ENCODE measurements around the gene INPP5J. TPM values are rescaled to one million over a fixed set of nuclear protein-coding genes. Genes with fewer than 3 reads are reported as not detected.
"Not testable (repeated sequence)": the region's sequence is repeated elsewhere in the genome, so short reads cannot be mapped to it uniquely, and the experiment has no call there.

INPP5J gene
- total RNA-seq, 1 experiment from 2014 or later, result 0.12 TPM

GRCh38 chr22:31093086-31093850, 29.5 kb upstream of the INPP5J start:
- DNase-seq, result no peak
- H3K27ac ChIP-seq, result no peak overlapping the region
- no peak overlapping the region for H3K4me3 ChIP-seq
- H3K27me3 ChIP-seq, result no peaks in the 10 kb centered on the region
- no peaks in the 10 kb centered on the region for H3K4me1 ChIP-seq
- peaks cover 37% of the 10 kb centered on the region for H3K36me3 ChIP-seq
- no peaks in the 10 kb centered on the region for H3K9me3 ChIP-seq (replicated peaks)

GRCh38 chr22:31094021-31094551, 28.7 kb upstream of the INPP5J start:
- Histone ChIP-seq H3K27ac (no peak overlapping the region), H3K36me3 (peaks cover 32% of the 10 kb centered on the region), H3K27me3 (no peaks in the 10 kb centered on the region), H3K4me3 (no peak overlapping the region), H3K9me3 (replicated peaks) (no peaks in the 10 kb centered on the region), H3K4me1 (no peaks in the 10 kb centered on the region)
- DNase-seq, result no peak

- H3K4me1 ChIP-seq, result no peaks in the 10 kb centered on the region
- no peaks in the 10 kb centered on the region for H3K27me3 ChIP-seq
- DNase-seq, result no peak
- no peaks in the 10 kb centered on the region for H3K9me3 ChIP-seq (replicated peaks)
- no peak overlapping the region for H3K27ac ChIP-seq
- H3K4me3 ChIP-seq, result no peak overlapping the region
- peaks cover 30% of the 10 kb centered on the region for H3K36me3 ChIP-seq
Measured at GRCh38 chr22:31094741-31095140, 28.0 kb upstream of the INPP5J start.

GRCh38 chr22:31095637-31096249, 27.0 kb upstream of the INPP5J start:
- Histone ChIP-seq H3K27me3 (no peaks in the 10 kb centered on the region), H3K4me3 (no peak overlapping the region), H3K9me3 (replicated peaks) (no peaks in the 10 kb centered on the region), H3K36me3 (peaks cover 30% of the 10 kb centered on the region), H3K4me1 (no peaks in the 10 kb centered on the region), H3K27ac (no peak overlapping the region)
- no peak for DNase-seq

GRCh38 chr22:31096657-31097279, 26.0 kb upstream of the INPP5J start:
- Histone ChIP-seq H3K9me3 (replicated peaks) (no peaks in the 10 kb centered on the region), H3K36me3 (peaks cover 31% of the 10 kb centered on the region), H3K4me3 (no peak overlapping the region), H3K27ac (no peak overlapping the region), H3K4me1 (no peaks in the 10 kb centered on the region), H3K27me3 (no peaks in the 10 kb centered on the region)
- no peak for DNase-seq

GRCh38 chr22:31097539-31097938, 25.2 kb upstream of the INPP5J start:
- not testable (repeated sequence) for H3K27ac ChIP-seq; DNase-seq; H3K4me1 ChIP-seq; H3K27me3 ChIP-seq; H3K4me3 ChIP-seq; H3K9me3 ChIP-seq (replicated peaks)
- peaks cover 28% of the 10 kb centered on the region for H3K36me3 ChIP-seq

- Histone ChIP-seq H3K36me3 (peaks cover 22% of the 10 kb centered on the region), H3K27me3 (no peaks in the 10 kb centered on the region), H3K9me3 (replicated peaks) (no peaks in the 10 kb centered on the region), H3K4me1 (no peaks in the 10 kb centered on the region), H3K27ac (no peak overlapping the region), H3K4me3 (no peak overlapping the region)
- no peak for DNase-seq
Measured at GRCh38 chr22:31097941-31098631, 24.7 kb upstream of the INPP5J start.

GRCh38 chr22:31098632-31099110, 24.1 kb upstream of the INPP5J start:
- H3K4me3 ChIP-seq, result no peak overlapping the region
- DNase-seq, result no peak
- H3K4me1 ChIP-seq, result no peaks in the 10 kb centered on the region
- no peaks in the 10 kb centered on the region for H3K9me3 ChIP-seq (replicated peaks)
- H3K27ac ChIP-seq, result no peak overlapping the region
- H3K27me3 ChIP-seq, result no peaks in the 10 kb centered on the region
- H3K36me3 ChIP-seq, result peaks cover 22% of the 10 kb centered on the region

- no peaks in the 10 kb centered on the region for H3K9me3 ChIP-seq (replicated peaks)
- H3K4me3 ChIP-seq, result no peak overlapping the region
- no peaks in the 10 kb centered on the region for H3K27me3 ChIP-seq
- peaks cover 22% of the 10 kb centered on the region for H3K36me3 ChIP-seq
- no peaks in the 10 kb centered on the region for H3K4me1 ChIP-seq
- no peak overlapping the region for H3K27ac ChIP-seq
- no peak for DNase-seq
Measured at GRCh38 chr22:31099386-31099785, 23.4 kb upstream of the INPP5J start.

- no peak for DNase-seq
- no peaks in the 10 kb centered on the region for H3K27me3 ChIP-seq
- H3K36me3 ChIP-seq, result peaks cover 18% of the 10 kb centered on the region
- H3K4me3 ChIP-seq, result no peak overlapping the region
- H3K4me1 ChIP-seq, result no peaks in the 10 kb centered on the region
- H3K27ac ChIP-seq, result no peak overlapping the region
- no peaks in the 10 kb centered on the region for H3K9me3 ChIP-seq (replicated peaks)
Measured at GRCh38 chr22:31099841-31100761, 22.7 kb upstream of the INPP5J start.

GRCh38 chr22:31100762-31101525, 21.8 kb upstream of the INPP5J start:
- no peaks in the 10 kb centered on the region for H3K27me3 ChIP-seq
- no peak for DNase-seq
- H3K36me3 ChIP-seq, result peaks cover 16% of the 10 kb centered on the region
- no peaks in the 10 kb centered on the region for H3K9me3 ChIP-seq (replicated peaks)
- H3K4me1 ChIP-seq, result no peaks in the 10 kb centered on the region
- no peak overlapping the region for H3K4me3 ChIP-seq
- H3K27ac ChIP-seq, result no peak overlapping the region

- H3K27ac ChIP-seq, result no peak overlapping the region
- DNase-seq, result no peak
- peaks cover 10% of the 10 kb centered on the region for H3K36me3 ChIP-seq
Measured at GRCh38 chr22:31102441-31103081, 20.2 kb upstream of the INPP5J start.

GRCh38 chr22:31103111-31103510, 19.7 kb upstream of the INPP5J start:
- DNase-seq, result no peak
- Histone ChIP-seq H3K4me3 (no peak overlapping the region), H3K9me3 (replicated peaks) (no peaks in the 10 kb centered on the region), H3K27ac (no peak overlapping the region), H3K4me1 (no peaks in the 10 kb centered on the region), H3K36me3 (peaks cover 4% of the 10 kb centered on the region), H3K27me3 (no peaks in the 10 kb centered on the region)

More at GRCh38 chr22:31102441-31103081, 20.2 kb upstream of the INPP5J start:
- H3K4me3 ChIP-seq, result no peak overlapping the region
- H3K4me1 ChIP-seq, result no peaks in the 10 kb centered on the region
- no peaks in the 10 kb centered on the region for H3K27me3 ChIP-seq
- H3K9me3 ChIP-seq (replicated peaks), result no peaks in the 10 kb centered on the region
